Memory B cell (primary cell): ENCODE results near the gene GATAD2B.

ENCODE experiments used
- ATAC-seq: fragments of 150-1000 bp; cut with Tn5 transposase; 2 replicates; pipeline ENCODE4 v1.10.0; 2021; ENCODE audit warnings: low read depth, mild to moderate bottlenecking, moderate library complexity
- DNase-seq, 2 donors: peaks; one replicate each; pipeline ENCODE4 v3.0.0; 2022; ENCODE audit warnings: low spot score in 2 of 2
- H3K27ac Mint-ChIP-seq: one replicate; pipeline ENCODE4 v1.8.0; 2022; ENCODE audit warnings: mild to moderate bottlenecking, moderate library complexity, mixed read lengths
- H3K27me3 Mint-ChIP-seq: one replicate; pipeline ENCODE4 v1.8.0; 2022; ENCODE audit warnings: mixed read lengths
- H3K36me3 Mint-ChIP-seq: one replicate; pipeline ENCODE4 v1.8.0; 2022; ENCODE audit warnings: mild to moderate bottlenecking, mixed read lengths
- H3K4me1 Mint-ChIP-seq: one replicate; pipeline ENCODE4 v1.8.0; 2022; ENCODE audit warnings: mixed read lengths
- H3K4me3 Mint-ChIP-seq: one replicate; pipeline ENCODE4 v1.8.0; 2022; ENCODE audit warnings: mild to moderate bottlenecking, moderate library complexity, mixed read lengths
- H3K9me3 Mint-ChIP-seq: one replicate; pipeline ENCODE4 v1.8.0; 2022; ENCODE audit warnings: mixed read lengths

Gene GATAD2B

GRCh38 chr1:153944005-153944826 is 21.4 kb upstream of the GATAD2B start:
- Mint-ChIP-seq H3K27me3 (no peaks in the 10 kb centered on the region), H3K4me3 (peak overlapping the region; percentile 97), H3K27ac (peak overlapping the region; percentile 98), H3K9me3 (no peaks in the 10 kb centered on the region), H3K36me3 (peaks cover 30% of the 10 kb centered on the region), H3K4me1 (peaks cover 39% of the 10 kb centered on the region)
- ATAC-seq (no peak), DNase-seq (no peak)

- Mint-ChIP-seq H3K4me1 (peaks cover 37% of the 10 kb centered on the region), H3K27ac (peak overlapping the region; percentile 84), H3K27me3 (no peaks in the 10 kb centered on the region), H3K9me3 (no peaks in the 10 kb centered on the region), H3K36me3 (peaks cover 27% of the 10 kb centered on the region), H3K4me3 (peak overlapping the region; percentile 14)
- DNase-seq: no peak
- ATAC-seq: no peak
These were observed 20.2 kb upstream of the GATAD2B start for GRCh38 chr1:153942766-153943549.

GRCh38 chr1:153941826-153942725 is 19.3 kb upstream of the GATAD2B start:
- no peaks in the 10 kb centered on the region for H3K27me3 Mint-ChIP-seq
- no peak for ATAC-seq
- DNase-seq: no peak
- no peaks in the 10 kb centered on the region for H3K9me3 Mint-ChIP-seq
- no peak overlapping the region for H3K4me3 Mint-ChIP-seq
- no peak overlapping the region for H3K27ac Mint-ChIP-seq
- peaks cover 34% of the 10 kb centered on the region for H3K4me1 Mint-ChIP-seq
- peaks cover 33% of the 10 kb centered on the region for H3K36me3 Mint-ChIP-seq

- H3K27me3 Mint-ChIP-seq: no peaks in the 10 kb centered on the region
- ATAC-seq (no peak), DNase-seq (no peak)
- H3K9me3 Mint-ChIP-seq: no peaks in the 10 kb centered on the region
- peaks cover 30% of the 10 kb centered on the region for H3K4me1 Mint-ChIP-seq
- H3K4me3 Mint-ChIP-seq: no peak overlapping the region
- H3K27ac Mint-ChIP-seq: peak overlapping the region; percentile 80
- H3K36me3 Mint-ChIP-seq: peaks cover 41% of the 10 kb centered on the region
These were observed 18.0 kb upstream of the GATAD2B start for GRCh38 chr1:153940756-153941155.

GRCh38 chr1:153939476-153939875 is 16.7 kb upstream of the GATAD2B start:
- DNase-seq (no peak), ATAC-seq (no peak)
- Mint-ChIP-seq H3K27ac (no peak overlapping the region), H3K9me3 (no peaks in the 10 kb centered on the region), H3K4me1 (peaks cover 27% of the 10 kb centered on the region), H3K36me3 (peaks cover 45% of the 10 kb centered on the region), H3K27me3 (no peaks in the 10 kb centered on the region), H3K4me3 (no peak overlapping the region)

GRCh38 chr1:153938996-153939395 is 16.2 kb upstream of the GATAD2B start:
- DNase-seq: no peak
- H3K9me3 Mint-ChIP-seq: no peaks in the 10 kb centered on the region
- no peak overlapping the region for H3K27ac Mint-ChIP-seq
- peaks cover 46% of the 10 kb centered on the region for H3K36me3 Mint-ChIP-seq
- ATAC-seq: no peak
- no peak overlapping the region for H3K4me3 Mint-ChIP-seq
- no peaks in the 10 kb centered on the region for H3K27me3 Mint-ChIP-seq
- peaks cover 24% of the 10 kb centered on the region for H3K4me1 Mint-ChIP-seq

- Mint-ChIP-seq H3K27me3 (no peaks in the 10 kb centered on the region), H3K4me1 (peaks cover 10% of the 10 kb centered on the region), H3K9me3 (no peaks in the 10 kb centered on the region), H3K27ac (no peak overlapping the region), H3K4me3 (no peak overlapping the region), H3K36me3 (peaks cover 42% of the 10 kb centered on the region)
- ATAC-seq (no peak), DNase-seq (no peak)
These were observed 14.6 kb upstream of the GATAD2B start for GRCh38 chr1:153937331-153937730.

- Mint-ChIP-seq H3K27me3 (no peaks in the 10 kb centered on the region), H3K27ac (no peak overlapping the region), H3K4me1 (peaks cover 10% of the 10 kb centered on the region), H3K9me3 (no peaks in the 10 kb centered on the region), H3K4me3 (no peak overlapping the region), H3K36me3 (peaks cover 45% of the 10 kb centered on the region)
- no peak for ATAC-seq
- no peak for DNase-seq
These were observed 13.4 kb upstream of the GATAD2B start for GRCh38 chr1:153936011-153936802.

- H3K27me3 Mint-ChIP-seq: no peaks in the 10 kb centered on the region
- no peak for ATAC-seq
- no peak for DNase-seq
- H3K36me3 Mint-ChIP-seq: peaks cover 43% of the 10 kb centered on the region
- no peak overlapping the region for H3K4me3 Mint-ChIP-seq
- peak overlapping the region; percentile 64 for H3K27ac Mint-ChIP-seq
- no peaks in the 10 kb centered on the region for H3K9me3 Mint-ChIP-seq
- peaks cover 1% of the 10 kb centered on the region for H3K4me1 Mint-ChIP-seq
These were observed 12.0 kb upstream of the GATAD2B start for GRCh38 chr1:153934746-153935145.

- no peak overlapping the region for H3K4me3 Mint-ChIP-seq
- H3K27me3 Mint-ChIP-seq: no peaks in the 10 kb centered on the region
- ATAC-seq (no peak), DNase-seq (no peak)
- no peaks in the 10 kb centered on the region for H3K4me1 Mint-ChIP-seq
- H3K27ac Mint-ChIP-seq: no peak overlapping the region
- H3K36me3 Mint-ChIP-seq: peaks cover 38% of the 10 kb centered on the region
- H3K9me3 Mint-ChIP-seq: no peaks in the 10 kb centered on the region
These were observed 11.2 kb upstream of the GATAD2B start for GRCh38 chr1:153933955-153934354.

- ATAC-seq (no peak), DNase-seq (no peak)
- Mint-ChIP-seq H3K27me3 (no peaks in the 10 kb centered on the region), H3K4me3 (no peak overlapping the region), H3K36me3 (peaks cover 38% of the 10 kb centered on the region), H3K27ac (no peak overlapping the region), H3K4me1 (no peaks in the 10 kb centered on the region), H3K9me3 (no peaks in the 10 kb centered on the region)
These were observed 10.7 kb upstream of the GATAD2B start for GRCh38 chr1:153933430-153933829.

GRCh38 chr1:153932156-153933131 is 9.7 kb upstream of the GATAD2B start:
- Mint-ChIP-seq H3K9me3 (no peaks in the 10 kb centered on the region), H3K36me3 (peaks cover 34% of the 10 kb centered on the region)

More at GRCh38 chr1:153932156-153933131, 9.7 kb upstream of the GATAD2B start:
- Mint-ChIP-seq H3K4me3 (no peak overlapping the region), H3K27me3 (no peaks in the 10 kb centered on the region), H3K4me1 (no peaks in the 10 kb centered on the region), H3K27ac (peak overlapping the region; percentile 24)
- ATAC-seq: no peak
- no peak for DNase-seq
